Stimulated activated CD8-positive, alpha-beta memory T cell treated with anti-CD3 and anti-CD28 coated beads, Interleukin-7, amount 100 ng/mL, for 24 hours (primary cell): Measurements from ENCODE around the gene CNTN1.
"Not testable (repeated sequence)": the region's sequence is repeated elsewhere in the genome, so short reads cannot be mapped to it uniquely, and the experiment has no call there.

Source experiments
- DNase-seq: peaks from one replicate; pipeline ENCODE4 v3.0.0-alpha.2; 2020; ENCODE audit warnings: low read depth

The CNTN1 gene

GRCh38 chr12:40701756-40702155, 9.5 kb downstream of the CNTN1 start:
- no peak for DNase-seq

GRCh38 chr12:40711121-40711520, 18.9 kb downstream of the CNTN1 start:
- no peak for DNase-seq

GRCh38 chr12:40714636-40715035, 22.4 kb downstream of the CNTN1 start:
- DNase-seq = no peak

- DNase-seq = no peak
These were observed 23.8 kb downstream of the CNTN1 start for GRCh38 chr12:40716037-40716436.

GRCh38 chr12:40717576-40717975, 25.3 kb downstream of the CNTN1 start:
- DNase-seq = no peak

GRCh38 chr12:40718878-40719372, 26.7 kb downstream of the CNTN1 start:
- DNase-seq = no peak

DNA sequence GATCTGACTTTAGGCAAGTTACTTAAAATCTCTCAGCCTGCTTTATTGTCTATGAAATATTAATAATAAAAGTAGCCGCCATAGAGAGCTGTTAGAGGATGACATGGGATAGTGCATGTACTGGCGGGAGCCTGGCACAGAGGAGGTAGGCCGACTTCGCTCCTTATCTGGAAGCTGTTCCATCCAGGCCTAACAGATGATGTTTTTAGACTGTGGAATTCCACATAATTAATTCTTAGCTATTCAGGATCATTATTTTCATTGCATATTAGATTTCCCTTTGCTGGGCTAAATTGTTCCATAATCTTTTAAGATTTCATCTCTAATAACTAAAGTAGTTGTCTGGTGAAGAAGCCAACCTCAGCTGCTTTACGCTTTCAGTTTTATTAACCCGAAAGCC, 30.8 kb downstream of the CNTN1 start:
- DNase-seq = no peak

- no peak for DNase-seq
These were observed 34.1 kb downstream of the CNTN1 start for GRCh38 chr12:40726366-40726765.

DNA sequence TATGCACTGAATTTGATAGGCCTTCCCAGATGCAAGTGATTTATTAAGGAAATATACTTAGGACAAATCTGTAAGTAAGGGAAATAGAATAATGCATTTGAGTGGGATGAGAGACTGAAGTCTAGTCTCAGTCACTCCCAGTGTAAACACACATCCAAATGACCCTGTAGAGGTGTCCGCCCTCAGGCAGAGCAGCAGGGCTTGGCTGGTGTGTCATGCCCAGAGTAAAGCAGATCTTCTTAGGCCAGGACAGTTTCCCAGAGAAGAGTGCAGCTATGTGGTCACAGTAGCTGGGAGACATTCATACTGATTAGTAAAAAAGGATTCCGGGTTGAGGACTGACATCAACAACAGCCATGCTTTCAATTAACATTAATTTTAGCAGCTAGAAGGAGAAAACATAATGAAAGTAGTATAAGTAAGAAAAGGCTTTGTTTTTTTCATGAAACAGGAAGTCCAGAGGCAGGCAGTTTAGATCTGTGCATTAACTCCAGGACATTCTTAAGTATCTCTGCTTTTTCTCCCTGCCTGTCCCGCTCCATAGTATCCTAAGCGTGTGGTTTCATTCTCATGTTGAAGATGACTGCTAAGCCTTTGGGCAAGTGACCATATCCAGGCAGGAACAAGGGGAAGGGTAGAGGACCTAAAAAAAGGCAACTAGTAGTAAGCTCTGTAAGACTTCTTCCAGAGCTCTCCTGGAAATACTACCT, 35.7 kb downstream of the CNTN1 start:
- DNase-seq = no peak

GRCh38 chr12:40730281-40730680, 38.0 kb downstream of the CNTN1 start:
- DNase-seq = no peak

GRCh38 chr12:40733871-40734270, 41.6 kb downstream of the CNTN1 start:
- DNase-seq = no peak

DNA sequence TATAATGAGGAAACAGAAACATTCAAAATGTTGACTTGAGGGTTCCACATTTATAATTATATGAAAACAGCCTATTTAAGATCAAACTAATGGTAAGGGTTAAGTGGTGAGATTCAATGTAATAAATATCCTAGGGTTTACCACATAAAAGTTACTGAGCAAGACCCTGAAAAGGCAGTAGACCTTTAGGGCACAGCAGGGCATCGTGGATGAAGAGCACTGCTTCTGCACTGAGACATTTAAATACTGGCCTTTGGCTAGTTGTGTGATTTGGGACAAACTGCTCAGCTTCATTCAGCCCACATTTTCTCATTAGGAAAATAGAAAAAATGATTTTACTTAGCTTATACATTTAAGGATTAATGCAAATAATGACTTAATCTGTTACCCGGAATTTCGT, 42.0 kb downstream of the CNTN1 start:
- no peak for DNase-seq

- no peak for DNase-seq
These were observed 43.5 kb downstream of the CNTN1 start for GRCh38 chr12:40735551-40736230.

DNA sequence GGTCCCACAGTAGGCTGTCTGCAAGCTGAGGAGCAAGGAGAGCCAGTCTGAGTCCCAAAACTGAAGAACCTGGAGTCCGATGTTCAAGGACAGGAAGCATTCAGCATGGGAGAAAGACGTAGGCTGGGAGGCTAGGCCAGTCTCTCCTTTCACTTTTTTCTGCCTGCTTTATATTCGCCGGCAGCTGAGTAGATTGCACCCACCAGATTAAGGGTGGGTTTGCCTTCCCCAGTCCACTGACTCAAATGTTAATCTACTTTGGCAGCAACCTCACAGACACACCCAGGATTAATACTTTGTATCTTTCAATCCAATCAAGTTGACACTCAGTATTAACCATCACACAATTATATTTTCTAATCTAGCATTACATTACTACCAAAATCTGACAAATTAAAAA, 45.2 kb downstream of the CNTN1 start:
- DNase-seq = not testable (repeated sequence)

GRCh38 chr12:40738856-40739255, 46.6 kb downstream of the CNTN1 start:
- no peak for DNase-seq

GRCh38 chr12:40742041-40742440, 49.8 kb downstream of the CNTN1 start:
- DNase-seq = no peak

DNA sequence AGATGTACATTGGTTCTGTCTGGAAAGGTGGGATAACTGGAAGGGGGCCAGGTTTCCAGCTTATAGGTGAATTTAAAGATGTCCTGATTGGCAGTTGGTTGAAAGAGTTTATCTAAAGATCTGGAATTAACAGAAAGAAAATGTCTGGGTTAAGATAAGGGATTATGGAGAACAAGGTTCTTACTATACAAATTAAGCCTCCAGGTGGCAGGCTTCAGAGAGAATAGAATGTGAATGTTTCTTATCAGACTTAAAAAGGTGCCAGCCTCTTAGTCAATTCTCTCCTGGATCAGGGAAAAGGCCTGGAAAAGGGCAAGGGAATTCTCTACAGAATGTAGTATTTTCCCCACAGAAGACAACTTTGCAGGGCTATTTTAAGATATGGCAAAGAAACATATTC, 53.1 kb downstream of the CNTN1 start:
- no peak for DNase-seq

GRCh38 chr12:40749863-40750262, 57.6 kb downstream of the CNTN1 start:
- no peak for DNase-seq

- DNase-seq = no peak
These were observed 59.8 kb downstream of the CNTN1 start for GRCh38 chr12:40752011-40752410.

DNA sequence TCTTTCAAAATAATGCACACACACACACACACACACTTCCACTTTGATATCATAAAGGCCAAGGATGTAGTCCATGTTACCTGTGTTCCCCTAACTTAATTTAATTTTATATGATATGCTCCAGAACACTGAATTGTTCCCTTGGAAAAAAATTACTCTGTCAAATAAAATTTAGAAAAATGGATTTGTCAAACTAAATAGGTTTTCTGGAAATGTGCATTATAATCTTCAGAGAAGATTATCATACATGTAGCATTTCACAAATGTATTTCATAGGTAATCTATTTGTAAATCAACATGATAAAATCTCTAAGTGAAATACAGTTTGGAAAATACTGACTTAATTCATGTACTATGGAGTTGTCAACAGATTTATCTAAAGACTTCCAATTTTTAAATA, 68.6 kb downstream of the CNTN1 start:
- DNase-seq = no peak

DNA sequence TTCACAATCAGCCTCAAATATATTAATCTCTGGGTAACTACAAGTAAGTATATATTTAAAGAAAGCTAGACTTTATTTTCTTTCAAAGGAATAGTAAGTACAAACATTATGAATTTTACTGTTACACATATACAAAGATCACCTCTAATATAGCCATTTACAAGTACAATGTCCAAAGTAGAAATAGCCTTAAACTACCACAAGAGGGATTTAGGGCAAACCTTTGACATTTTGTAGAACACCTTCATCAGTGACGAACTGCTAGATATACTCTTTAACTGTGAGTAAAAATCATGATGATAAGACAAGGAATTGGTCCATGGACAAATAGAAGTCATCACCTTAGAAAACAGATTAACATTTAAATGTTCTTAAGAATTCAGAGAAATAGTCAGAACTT, 69.8 kb downstream of the CNTN1 start:
- no peak for DNase-seq

GRCh38 chr12:40768125-40768864, 76.1 kb downstream of the CNTN1 start:
- no peak for DNase-seq

DNA sequence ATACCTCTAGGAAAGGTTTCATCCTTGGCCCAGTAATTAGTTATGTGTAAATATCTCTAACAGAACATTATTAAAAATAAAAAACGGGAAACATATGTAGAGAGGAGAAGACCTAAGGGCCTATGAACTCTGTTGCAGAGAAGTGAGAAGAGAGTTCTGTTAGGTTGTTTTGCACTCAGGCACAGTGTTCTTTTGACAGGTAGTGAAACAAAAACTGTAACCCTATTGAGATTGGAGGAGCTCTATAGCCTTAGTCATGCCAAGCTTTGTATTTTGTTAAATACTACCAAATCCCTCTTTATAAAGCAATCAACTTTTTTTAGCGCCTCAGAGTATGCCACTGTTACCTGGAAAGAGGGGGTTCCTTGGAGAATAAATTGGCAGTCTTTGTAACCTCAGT, 77.6 kb downstream of the CNTN1 start:
- DNase-seq = no peak
